K562 (cell line): ENCODE data around the gene POLK. TPM values are rescaled to one million over a fixed set of nuclear protein-coding genes. Genes with fewer than 3 reads are reported as not detected.

Source experiments
- NCOR1 ChIP-seq: fragments of 450-650 bp; IDR thresholded peaks from 2 replicates; pipeline ENCODE4 v1.6.1; 2016; ENCODE audit warnings: mild to moderate bottlenecking, moderate library complexity
- NEUROD1 ChIP-seq: fragments of 150-350 bp; IDR thresholded peaks from 2 replicates; pipeline ENCODE4 v1.6.1; 2014; ENCODE audit warnings: borderline replicate concordance, low read length, low read depth; ENCODE audit not compliant: partially characterized antibody
- POLR2A ChIP-seq: fragments of 450-650 bp; conservative IDR thresholded peaks from 2 replicates; pipeline ENCODE4 v1.6.1; 2016
- RFX7 ChIP-seq: fragments of 250-450 bp; sonication (Bioruptor Pico); IDR thresholded peaks from 2 replicates; pipeline ENCODE4 v1.5.1; 2021; ENCODE audit warnings: mild to moderate bottlenecking
- ZBED1 ChIP-seq: IDR thresholded peaks from 2 replicates; pipeline ENCODE4 v1.6.1; 2014
- ZNF133 ChIP-seq: fragments of 250-450 bp; sonication (Bioruptor Pico); IDR thresholded peaks from 2 replicates; pipeline ENCODE4 v1.4.0; 2020; ENCODE audit warnings: mild to moderate bottlenecking
- ZNF436 ChIP-seq: fragments of 250-450, 450-650 bp; sonication (Bioruptor Pico); formaldehyde crosslinking; IDR thresholded peaks from 2 replicates; pipeline ENCODE4 v1.7.0; 2020; ENCODE audit warnings: mild to moderate bottlenecking
- ZNF449 ChIP-seq: fragments of 250-450 bp; sonication (Bioruptor Pico); IDR thresholded peaks from 2 replicates; pipeline ENCODE4 v1.8.0; 2022; ENCODE audit warnings: moderate library complexity, mild to moderate bottlenecking, inconsistent platforms
- ZNF609 ChIP-seq: sonication (generic); formaldehyde crosslinking; IDR thresholded peaks from 2 replicates; pipeline ENCODE4 v1.8.1; 2023; ENCODE audit warnings: missing genetic modification reagents, mild to moderate bottlenecking, borderline replicate concordance
- polyA plus RNA-seq, 8 experiments: library from polyadenylated mRNA; depleted of rRNA in 4 of 8; stranded (reverse) in 5 of 8; unstranded in 3 of 8; fragments of >200 nt; fragmentation: Nextera tagmentation in 2 of 8; fragmentation: Illumina TruSeq in 1 of 8; extraction: Ambion mirVana in 2 of 8; extraction: Trizol in 1 of 8; gene quantifications; 2 replicates each; pipeline versions ENCODE4 v1.2.1 to v1.2.3, GENCODE V29; 2011 to 2014; ENCODE audit warnings: inconsistent platforms in 1 of 8, missing spikeins in 1 of 8
- total RNA-seq, 7 experiments: library from RNA; depleted of rRNA in 6 of 7; stranded (reverse); fragments of >200 nt in 6 of 7; fragmentation: Illumina TruSeq in 2 of 7; extraction: Trizol in 2 of 7; gene quantifications; 2 replicates each; pipeline versions ENCODE4 v1.2.1 to v1.2.3, GENCODE V29; 2011 to 2021; ENCODE audit warnings: low replicate concordance in 1 of 7

The POLK gene
- total and polyA plus RNA-seq, 9 of the 15 experiments (the other 6 are each of a cell fraction or from before 2014, with no cell fraction given), result 6.1 to 31.6 (median 16.5) TPM

GRCh38 chr5:75511435-75512382 lies at the start of gene POLK, which contains the start of gene CERT1 (continued):
- TF ChIP-seq ZBED1 (no peak), NCOR1 (no peak), ZNF609 (CRISPR knock-in tag) (no peak), RFX7 (CRISPR knock-in tag) (no peak), ZNF133 (no peak), ZNF436 (CRISPR knock-in tag) (peak; percentile 35; the same call in 1 of the 2 replicates), ZNF449 (CRISPR knock-in tag) (no peak), NEUROD1 (no peak), POLR2A (peak; percentile 88)
